Measurements from ENCODE around the gene KIRREL3. TPM values are rescaled to one million over a fixed set of nuclear protein-coding genes. Genes with fewer than 3 reads are reported as not detected.

The KIRREL3 gene
- total and polyA plus RNA-seq, 2 experiments from 2014 or later = 16.1 to 35.6 TPM

DNA sequence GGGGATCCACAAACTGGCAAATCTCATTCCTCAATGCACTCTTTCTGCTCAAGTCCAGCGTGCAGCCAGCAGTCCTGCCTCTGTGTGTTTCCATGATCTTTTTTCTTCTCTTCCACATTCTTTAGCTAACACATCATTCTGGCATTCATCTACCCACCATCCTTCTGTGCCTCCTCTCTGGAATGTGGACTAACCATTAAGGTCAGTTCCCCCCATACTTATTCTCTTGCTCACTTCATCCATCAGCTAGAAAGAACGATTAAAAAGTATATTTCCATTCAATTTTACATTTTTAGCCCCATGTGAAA lies 7.8 kb downstream of the KIRREL3 start:
- no peaks in the 10 kb centered on the region for H3K36me3 ChIP-seq (ENCODE audit: low read depth)
- WGBS, 2 experiments (ENCODE audit: low coverage in 1 of 2, low lambda C conversion rate in 2 of 2, missing lambda C conversion rate in 2 of 2) = 0% methylated on average over 2 of the region's 2 CpGs
- H3F3A ChIP-seq (ENCODE audit: insufficient read depth) = peaks cover 43% of the 10 kb centered on the region
- H3K4me2 ChIP-seq (ENCODE audit: unreplicated experiment) = peak overlapping the region; percentile 88
- no peaks in the 10 kb centered on the region for H3K27me3 ChIP-seq (replicated peaks; ENCODE audit: insufficient read depth)
- TF ChIP-seq EZH2phosphoT487 (IDR thresholded peaks at IDR 0.05; ENCODE audit: insufficient read depth, low read depth) = no peak
- TF ChIP-seq EZH2 (IDR thresholded peaks at IDR 0.05; ENCODE audit: insufficient read depth, poor library complexity, severe bottlenecking) = no peak
- in situ Hi-C loops (cut with MboI) = no loop called here
- peaks cover 77% of the 10 kb centered on the region for H3K4me1 ChIP-seq (ENCODE audit: insufficient read depth)
- H3K79me2 ChIP-seq (ENCODE audit: insufficient read depth) = peaks cover 61% of the 10 kb centered on the region
- peak overlapping the region; percentile 96 for H3K9ac ChIP-seq
- H3K9me2 ChIP-seq (ENCODE audit: insufficient read depth) = no peaks in the 10 kb centered on the region
- H4K20me1 ChIP-seq (ENCODE audit: insufficient read depth) = no peaks in the 10 kb centered on the region
- no peak overlapping the region for H2AFZ ChIP-seq
- peak; percentile 92 for DNase-seq
- no peaks in the 10 kb centered on the region for H3K9me3 ChIP-seq (ENCODE audit: low read depth)
- peak overlapping the region; percentile 100 for H3K27ac ChIP-seq
- H3K4me3 ChIP-seq = peak overlapping the region; percentile 68

DNA sequence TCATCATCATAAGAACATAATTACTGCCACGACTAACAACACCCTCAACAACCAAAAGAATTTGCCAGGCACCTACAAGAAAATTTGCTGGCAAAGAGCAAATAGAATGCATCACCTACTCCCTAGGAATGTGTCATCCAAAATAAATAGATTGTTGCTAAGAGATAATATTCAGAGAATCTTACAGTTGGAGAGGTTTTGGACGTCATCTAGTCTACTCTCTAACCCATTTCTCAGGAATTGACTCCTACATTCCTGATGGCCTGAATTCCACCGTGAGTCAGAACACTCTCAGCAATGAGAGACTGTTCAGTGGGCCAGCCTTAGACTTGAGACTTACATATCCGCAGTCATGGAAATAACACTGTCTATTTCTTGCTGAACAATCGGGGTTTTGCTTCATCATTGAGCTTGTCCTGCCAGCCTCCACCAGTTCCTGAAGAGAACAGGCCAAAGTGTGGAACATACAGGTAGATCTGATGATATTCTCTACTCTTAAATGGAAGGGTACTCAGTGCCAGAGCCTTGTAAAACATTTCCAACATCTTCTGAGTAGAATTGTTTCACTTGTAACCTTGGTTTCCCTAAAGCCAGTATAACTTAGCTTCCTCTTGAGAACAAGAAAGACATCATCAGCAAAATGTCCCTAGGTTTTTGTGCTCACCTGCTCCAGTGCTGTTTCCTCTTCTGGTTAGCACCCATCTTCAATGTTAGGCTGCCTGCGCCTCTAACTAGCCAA lies 8.3 kb downstream of the KIRREL3 start:
- H3F3A ChIP-seq (ENCODE audit: insufficient read depth) = peaks cover 43% of the 10 kb centered on the region
- peak overlapping the region; percentile 100 for H3K27ac ChIP-seq
- peaks cover 61% of the 10 kb centered on the region for H3K79me2 ChIP-seq (ENCODE audit: insufficient read depth)
- no peaks in the 10 kb centered on the region for H4K20me1 ChIP-seq (ENCODE audit: insufficient read depth)
- DNase-seq = peak; percentile 99
- H3K9me3 ChIP-seq (ENCODE audit: low read depth) = no peaks in the 10 kb centered on the region
- H3K36me3 ChIP-seq (ENCODE audit: low read depth) = no peaks in the 10 kb centered on the region
- H3K9ac ChIP-seq = peak overlapping the region; percentile 96
- peaks cover 73% of the 10 kb centered on the region for H3K4me1 ChIP-seq (ENCODE audit: insufficient read depth)
- 11 to 13% methylated on average over 6 of the region's 6 CpGs for WGBS, 2 experiments (ENCODE audit: low coverage in 1 of 2, low lambda C conversion rate in 2 of 2, missing lambda C conversion rate in 2 of 2)
- H3K9me2 ChIP-seq (ENCODE audit: insufficient read depth) = no peaks in the 10 kb centered on the region
- H2AFZ ChIP-seq = no peak overlapping the region
- TF ChIP-seq EZH2phosphoT487 (IDR thresholded peaks at IDR 0.05; ENCODE audit: insufficient read depth, low read depth) (0 out of 2 replicates have a peak, but pooled peaks have one; percentile 63), EZH2 (IDR thresholded peaks at IDR 0.05; ENCODE audit: insufficient read depth, poor library complexity, severe bottlenecking) (no peak)
- H3K27me3 ChIP-seq (replicated peaks; ENCODE audit: insufficient read depth) = no peaks in the 10 kb centered on the region
- H3K4me2 ChIP-seq (ENCODE audit: unreplicated experiment) = peak overlapping the region; percentile 88
- H3K4me3 ChIP-seq = peak overlapping the region; percentile 68
- in situ Hi-C loops (cut with MboI) = no loop called here

DNA sequence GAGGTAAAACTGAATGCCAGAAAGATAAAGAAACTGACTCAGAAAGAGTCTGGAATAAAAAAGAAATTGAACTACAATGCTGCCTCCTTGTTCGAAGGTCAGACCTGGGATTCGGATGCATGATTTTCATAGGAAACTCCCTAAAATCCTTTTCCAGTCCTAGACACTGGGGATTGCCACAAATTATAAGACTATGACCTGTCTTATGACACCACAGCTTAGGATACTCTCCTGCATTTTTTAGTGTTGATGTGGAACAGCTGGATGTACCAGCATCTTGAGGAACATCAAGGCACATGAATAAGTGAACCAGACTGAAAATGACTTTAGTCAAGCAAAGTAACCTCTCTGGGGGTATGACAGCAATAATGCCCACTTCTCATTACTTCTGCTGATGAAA lies 9.0 kb downstream of the KIRREL3 start:
- Histone ChIP-seq H3K9ac (peak overlapping the region; percentile 83), H3K4me1 (ENCODE audit: insufficient read depth) (peaks cover 67% of the 10 kb centered on the region), H3F3A (ENCODE audit: insufficient read depth) (peaks cover 43% of the 10 kb centered on the region), H4K20me1 (ENCODE audit: insufficient read depth) (no peaks in the 10 kb centered on the region), H3K79me2 (ENCODE audit: insufficient read depth) (peaks cover 61% of the 10 kb centered on the region), H3K27ac (peak overlapping the region; percentile 100), H3K9me2 (ENCODE audit: insufficient read depth) (no peaks in the 10 kb centered on the region), H3K4me3 (peak overlapping the region; percentile 46), H3K9me3 (ENCODE audit: low read depth) (no peaks in the 10 kb centered on the region), H3K36me3 (ENCODE audit: low read depth) (no peaks in the 10 kb centered on the region), H3K27me3 (replicated peaks; ENCODE audit: insufficient read depth) (no peaks in the 10 kb centered on the region), H3K4me2 (ENCODE audit: unreplicated experiment) (peak overlapping the region; percentile 83), H2AFZ (no peak overlapping the region)
- WGBS, 2 experiments (ENCODE audit: low coverage in 1 of 2, low lambda C conversion rate in 2 of 2, missing lambda C conversion rate in 2 of 2) = 0 to 2% methylated on average over 2 of the region's 2 CpGs
- in situ Hi-C loops (cut with MboI) = no loop called here
- peak; percentile 90 for DNase-seq
- TF ChIP-seq EZH2phosphoT487 (IDR thresholded peaks at IDR 0.05; ENCODE audit: insufficient read depth, low read depth) (0 out of 2 replicates have a peak, but pooled peaks have one; percentile 68), EZH2 (IDR thresholded peaks at IDR 0.05; ENCODE audit: insufficient read depth, poor library complexity, severe bottlenecking) (no peak)

DNA sequence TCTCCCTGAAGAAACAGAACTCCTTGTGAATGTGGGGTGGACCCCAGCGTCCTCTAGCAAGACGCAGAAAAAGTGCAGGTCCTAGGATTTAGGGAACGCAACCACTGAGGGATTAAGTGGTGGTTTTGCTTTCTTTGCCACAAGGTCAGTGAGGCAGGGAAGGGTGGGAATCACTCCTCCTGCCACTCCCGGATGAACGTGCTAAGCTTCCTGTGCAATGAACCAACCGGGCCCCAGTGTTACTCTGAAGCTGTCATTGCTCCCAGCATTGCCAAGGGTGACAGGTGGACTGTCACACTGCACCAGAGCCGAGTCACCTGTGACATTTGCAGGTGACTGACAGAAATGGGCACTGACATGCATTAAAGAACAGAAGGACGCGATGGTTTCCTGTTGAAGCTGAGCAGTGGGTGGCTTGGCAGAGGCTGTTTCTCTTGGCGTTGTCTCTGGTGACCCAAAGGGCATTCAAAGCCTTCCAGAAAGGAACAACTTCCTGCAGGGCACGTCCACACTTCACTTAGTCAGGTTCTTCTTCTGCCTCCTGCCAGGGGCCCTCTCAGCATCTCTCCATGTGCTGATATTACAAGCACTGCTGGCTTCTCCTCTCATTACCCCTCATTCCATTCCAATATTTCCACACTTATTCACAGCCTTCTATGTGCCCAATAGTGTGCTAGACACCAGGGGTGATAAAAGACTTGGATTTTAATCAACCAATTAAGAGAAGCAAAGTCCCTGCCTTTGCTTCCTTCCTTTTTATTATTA lies 9.7 kb downstream of the KIRREL3 start:
- Histone ChIP-seq H3K4me1 (ENCODE audit: insufficient read depth) (peaks cover 60% of the 10 kb centered on the region), H4K20me1 (ENCODE audit: insufficient read depth) (no peaks in the 10 kb centered on the region), H3K36me3 (ENCODE audit: low read depth) (no peaks in the 10 kb centered on the region), H3F3A (ENCODE audit: insufficient read depth) (peaks cover 43% of the 10 kb centered on the region), H3K9me2 (ENCODE audit: insufficient read depth) (no peaks in the 10 kb centered on the region), H3K4me2 (ENCODE audit: unreplicated experiment) (peak overlapping the region; percentile 83), H3K79me2 (ENCODE audit: insufficient read depth) (peaks cover 61% of the 10 kb centered on the region), H3K27ac (peak overlapping the region; percentile 100), H2AFZ (0 out of 2 replicates have a peak overlapping the region, but pooled peaks have one; percentile 55), H3K27me3 (replicated peaks; ENCODE audit: insufficient read depth) (no peaks in the 10 kb centered on the region), H3K4me3 (peak overlapping the region; percentile 46), H3K9me3 (ENCODE audit: low read depth) (no peaks in the 10 kb centered on the region), H3K9ac (peak overlapping the region; percentile 83)
- in situ Hi-C loops (cut with MboI) = no loop called here
- peak; percentile 72 for DNase-seq
- WGBS, 2 experiments (ENCODE audit: low coverage in 1 of 2, low lambda C conversion rate in 2 of 2, missing lambda C conversion rate in 2 of 2) = 28 to 44% methylated on average over 11 of the region's 11 CpGs
- TF ChIP-seq EZH2 (IDR thresholded peaks at IDR 0.05; ENCODE audit: insufficient read depth, poor library complexity, severe bottlenecking) (no peak), EZH2phosphoT487 (IDR thresholded peaks at IDR 0.05; ENCODE audit: insufficient read depth, low read depth) (no peak)
